Forelimb muscle (tissue), 1 donor: ENCODE measurements around the gene SYCE1L. TPM values are rescaled to one million over a fixed set of nuclear protein-coding genes. Genes with fewer than 3 reads are reported as not detected.
A peak's percentile ranks its signal among the peaks of the same experiment; 100 is the strongest.
"Not testable (repeated sequence)": the region's sequence is repeated elsewhere in the genome, so short reads cannot be mapped to it uniquely, and the experiment has no call there.

ENCODE experiments used
- DNase-seq: peaks from one replicate; pipeline ENCODE4 v3.0.0-alpha.2; 2013; ENCODE audit warnings: low read depth
- polyA plus RNA-seq: library from polyadenylated mRNA; unstranded; fragments of 120-200 nt; gene quantifications from one replicate; pipeline ENCODE4 v1.2.1, GENCODE V29; 2013; ENCODE audit not compliant: insufficient read length

The SYCE1L gene
- polyA plus RNA-seq, 1 donor, result 5.1 TPM

- DNase-seq, result no peak
These were observed 1.5 kb upstream of the SYCE1L start for GRCh38 chr16:77197747-77198146.

GRCh38 chr16:77206533-77206932 is 7.3 kb downstream of the SYCE1L start:
- DNase-seq, result no peak

GRCh38 chr16:77207030-77207429 is 7.8 kb downstream of the SYCE1L start:
- no peak for DNase-seq

GRCh38 chr16:77208382-77208781 is 9.2 kb downstream of the SYCE1L start:
- DNase-seq, result no peak

GRCh38 chr16:77211880-77212740 is 12.9 kb downstream of the SYCE1L start:
- no peak for DNase-seq

GRCh38 chr16:77212741-77213541 is 13.7 kb downstream of the SYCE1L start:
- no peak for DNase-seq

GRCh38 chr16:77213542-77214106 is 14.4 kb downstream of the SYCE1L start:
- DNase-seq, result no peak

GRCh38 chr16:77214411-77215138 is 15.4 kb downstream of the SYCE1L start:
- DNase-seq, result no peak

GRCh38 chr16:77219437-77219836 is 20.2 kb downstream of the SYCE1L start:
- DNase-seq, result no peak

GRCh38 chr16:77220427-77220826 is 21.2 kb downstream of the SYCE1L start:
- DNase-seq, result no peak

- DNase-seq, result no peak
These were observed 22.3 kb downstream of the SYCE1L start for GRCh38 chr16:77221482-77221881.

GRCh38 chr16:77223184-77223583 is 24.0 kb downstream of the SYCE1L start:
- no peak for DNase-seq

- no peak for DNase-seq
These were observed 26.0 kb downstream of the SYCE1L start for GRCh38 chr16:77225182-77225581.

- no peak for DNase-seq
These were observed 28.5 kb downstream of the SYCE1L start for GRCh38 chr16:77227745-77228144.

- no peak for DNase-seq
These were observed 31.8 kb downstream of the SYCE1L start for GRCh38 chr16:77231047-77231446.

GRCh38 chr16:77233799-77234519 is 34.8 kb downstream of the SYCE1L start:
- no peak for DNase-seq

GRCh38 chr16:77234611-77235010 is 35.4 kb downstream of the SYCE1L start:
- no peak for DNase-seq

- no peak for DNase-seq
These were observed 36.9 kb downstream of the SYCE1L start for GRCh38 chr16:77236063-77236511.

GRCh38 chr16:77238593-77238992 is 39.4 kb downstream of the SYCE1L start:
- no peak for DNase-seq

GRCh38 chr16:77242471-77242870 is 43.3 kb downstream of the SYCE1L start:
- DNase-seq, result not testable (repeated sequence)

- peak; percentile 9 for DNase-seq
These were observed 46.9 kb downstream of the SYCE1L start for GRCh38 chr16:77246150-77246549.
